ENCODE data around the gene PBRM1. TPM values are rescaled to one million over a fixed set of nuclear protein-coding genes. Genes with fewer than 3 reads are reported as not detected.

The PBRM1 gene
- total RNA-seq, 1 donor from 2014 or later: 62.1 TPM

- peaks cover 71% of the 10 kb centered on the region for H3K36me3 Mint-ChIP-seq (ENCODE audit: low read depth)
- no peaks in the 10 kb centered on the region for H3K9me3 Mint-ChIP-seq
- H3K4me1 Mint-ChIP-seq: no peaks in the 10 kb centered on the region
- CTCF ChIA-PET: no interaction called here
- TF ChIP-seq, protein P1, sequence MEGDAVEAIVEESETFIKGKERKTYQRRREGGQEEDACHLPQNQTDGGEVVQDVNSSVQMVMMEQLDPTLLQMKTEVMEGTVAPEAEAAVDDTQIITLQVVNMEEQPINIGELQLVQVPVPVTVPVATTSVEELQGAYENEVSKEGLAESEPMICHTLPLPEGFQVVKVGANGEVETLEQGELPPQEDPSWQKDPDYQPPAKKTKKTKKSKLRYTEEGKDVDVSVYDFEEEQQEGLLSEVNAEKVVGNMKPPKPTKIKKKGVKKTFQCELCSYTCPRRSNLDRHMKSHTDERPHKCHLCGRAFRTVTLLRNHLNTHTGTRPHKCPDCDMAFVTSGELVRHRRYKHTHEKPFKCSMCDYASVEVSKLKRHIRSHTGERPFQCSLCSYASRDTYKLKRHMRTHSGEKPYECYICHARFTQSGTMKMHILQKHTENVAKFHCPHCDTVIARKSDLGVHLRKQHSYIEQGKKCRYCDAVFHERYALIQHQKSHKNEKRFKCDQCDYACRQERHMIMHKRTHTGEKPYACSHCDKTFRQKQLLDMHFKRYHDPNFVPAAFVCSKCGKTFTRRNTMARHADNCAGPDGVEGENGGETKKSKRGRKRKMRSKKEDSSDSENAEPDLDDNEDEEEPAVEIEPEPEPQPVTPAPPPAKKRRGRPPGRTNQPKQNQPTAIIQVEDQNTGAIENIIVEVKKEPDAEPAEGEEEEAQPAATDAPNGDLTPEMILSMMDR (IDR thresholded peaks at IDR 0.05): no peak
- DNase-seq (no peak), ATAC-seq (ENCODE audit: low read depth) (no peak)
- H3K4me3 Mint-ChIP-seq: no peak overlapping the region
- H3K27ac Mint-ChIP-seq: no peak overlapping the region
- intact Hi-C loops (cut with micrococcal nuclease): no loop called here
- H3K27me3 Mint-ChIP-seq: no peaks in the 10 kb centered on the region
- POLR2A ChIA-PET: interaction anchor here (0.6 kb wide), 1 partner anchor 24 kb away, joined by 3 read pairs; no protein-coding TSS in a partner anchor
These were observed 71.0 kb downstream of the PBRM1 start for GRCh38 chr3:52614689-52615088.

- no peaks in the 10 kb centered on the region for H3K27me3 Mint-ChIP-seq
- POLR2A ChIA-PET: interaction anchor here (0.5 kb wide), 1 partner anchor 143 kb away, joined by 7 read pairs; no protein-coding TSS in a partner anchor
- peaks cover 80% of the 10 kb centered on the region for H3K36me3 Mint-ChIP-seq (ENCODE audit: low read depth)
These were observed 76.3 kb downstream of the PBRM1 start for GRCh38 chr3:52609316-52609815.

GRCh38 chr3:52608337-52608736 lies 77.4 kb downstream of the PBRM1 start:
- POLR2A ChIA-PET: no interaction called here

More at GRCh38 chr3:52609316-52609815, 76.3 kb downstream of the PBRM1 start:
- no peaks in the 10 kb centered on the region for H3K4me1 Mint-ChIP-seq
- DNase-seq (no peak), ATAC-seq (ENCODE audit: low read depth) (no peak)
- H3K9me3 Mint-ChIP-seq: no peaks in the 10 kb centered on the region
- no peak overlapping the region for H3K27ac Mint-ChIP-seq
- TF ChIP-seq, protein P1 (IDR thresholded peaks at IDR 0.05): no peak
- intact Hi-C loops (cut with micrococcal nuclease): no loop called here
- CTCF ChIA-PET: no interaction called here
- no peak overlapping the region for H3K4me3 Mint-ChIP-seq

DNA sequence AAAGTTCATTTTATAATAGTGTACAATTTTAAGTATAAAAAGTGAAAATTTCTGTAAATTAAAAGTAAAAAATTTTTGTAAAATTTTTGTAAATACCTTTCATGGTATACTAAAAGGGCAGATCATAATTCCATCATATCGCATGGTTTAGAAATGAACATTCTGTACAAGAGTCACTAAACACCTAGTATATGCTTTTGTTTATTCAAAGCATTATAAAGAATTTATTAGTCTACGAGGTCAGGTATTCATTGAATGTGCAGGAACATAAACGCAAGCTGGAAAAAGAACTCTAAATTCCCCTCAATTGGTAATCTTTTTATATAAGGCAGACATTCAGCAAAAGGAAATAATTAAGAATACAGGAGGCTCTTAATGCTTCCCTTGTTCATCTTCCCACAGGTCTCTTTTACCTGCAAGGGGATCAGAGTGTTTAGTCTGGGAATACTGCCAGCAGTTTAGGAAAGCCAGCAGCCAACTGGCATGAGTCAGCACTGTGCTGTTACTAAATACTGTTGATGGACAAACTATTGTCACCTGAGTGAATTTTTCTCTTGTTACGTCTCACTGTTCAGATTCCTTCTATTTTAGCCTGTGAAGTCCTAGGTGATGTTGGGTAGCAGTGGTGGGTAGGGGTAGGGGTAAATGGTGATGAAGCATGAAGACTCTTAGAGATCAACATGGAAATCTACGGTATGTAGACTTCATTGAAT lies 79.2 kb downstream of the PBRM1 start:
- DNase-seq: no peak
- TF ChIP-seq, protein P1 (IDR thresholded peaks at IDR 0.05): no peak
- intact Hi-C loops (cut with micrococcal nuclease): no loop called here
- Mint-ChIP-seq H3K4me3 (no peak overlapping the region), H3K4me1 (no peaks in the 10 kb centered on the region), H3K9me3 (peaks cover 6% of the 10 kb centered on the region), H3K27me3 (no peaks in the 10 kb centered on the region), H3K27ac (no peak overlapping the region), H3K36me3 (ENCODE audit: low read depth) (peaks cover 90% of the 10 kb centered on the region)
- CTCF ChIA-PET: no interaction called here
- POLR2A ChIA-PET: no interaction called here
- no peak for ATAC-seq (ENCODE audit: low read depth)

More at GRCh38 chr3:52608337-52608736, 77.4 kb downstream of the PBRM1 start:
- DNase-seq (no peak), ATAC-seq (ENCODE audit: low read depth) (no peak)
- H3K27ac Mint-ChIP-seq: no peak overlapping the region
- H3K9me3 Mint-ChIP-seq: no peaks in the 10 kb centered on the region
- TF ChIP-seq, protein P1 (IDR thresholded peaks at IDR 0.05): no peak
- CTCF ChIA-PET: no interaction called here
- H3K36me3 Mint-ChIP-seq (ENCODE audit: low read depth): peaks cover 83% of the 10 kb centered on the region
- intact Hi-C loops (cut with micrococcal nuclease): no loop called here
- no peak overlapping the region for H3K4me3 Mint-ChIP-seq
- no peaks in the 10 kb centered on the region for H3K27me3 Mint-ChIP-seq
- H3K4me1 Mint-ChIP-seq: no peaks in the 10 kb centered on the region

DNA sequence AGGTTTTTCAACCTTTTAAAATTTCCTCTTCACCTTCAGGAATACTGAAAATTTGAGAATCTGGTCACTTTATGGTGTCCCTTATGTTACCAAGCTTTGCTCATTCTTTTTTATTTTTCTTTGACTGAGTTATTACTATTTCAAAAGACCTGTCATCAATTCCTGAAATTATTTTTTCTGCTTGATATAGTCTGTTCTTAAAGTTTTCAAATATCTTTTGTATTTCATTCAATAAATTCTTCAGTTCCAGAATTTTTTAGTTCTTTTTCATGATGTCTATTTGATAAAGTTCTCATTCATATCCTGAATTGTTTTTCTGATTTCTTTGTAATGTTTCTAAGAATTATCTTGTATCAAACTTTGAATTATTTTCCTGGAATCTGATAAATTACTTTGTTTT lies 85.5 kb downstream of the PBRM1 start:
- POLR2A ChIA-PET: no interaction called here
- intact Hi-C loops (cut with micrococcal nuclease): no loop called here
- peaks cover 11% of the 10 kb centered on the region for H3K9me3 Mint-ChIP-seq
- peaks cover 82% of the 10 kb centered on the region for H3K36me3 Mint-ChIP-seq (ENCODE audit: low read depth)
- no peak overlapping the region for H3K4me3 Mint-ChIP-seq
- H3K4me1 Mint-ChIP-seq: no peaks in the 10 kb centered on the region
- DNase-seq: no peak
- CTCF ChIA-PET: no interaction called here
- no peak overlapping the region for H3K27ac Mint-ChIP-seq
- TF ChIP-seq, protein P1 (IDR thresholded peaks at IDR 0.05): no peak
- no peaks in the 10 kb centered on the region for H3K27me3 Mint-ChIP-seq
- ATAC-seq (ENCODE audit: low read depth): no peak

Measured in activated B cell treated with CpG ODN at 0.5 μM for 24 hours (primary cell).